CMK (cell line): ENCODE data around the gene FADS6.

Experiments
- DNase-seq: peaks from one replicate; pipeline ENCODE4 v3.0.0-alpha.2; 2010; ENCODE audit warnings: low read depth

FADS6 gene, protein sequence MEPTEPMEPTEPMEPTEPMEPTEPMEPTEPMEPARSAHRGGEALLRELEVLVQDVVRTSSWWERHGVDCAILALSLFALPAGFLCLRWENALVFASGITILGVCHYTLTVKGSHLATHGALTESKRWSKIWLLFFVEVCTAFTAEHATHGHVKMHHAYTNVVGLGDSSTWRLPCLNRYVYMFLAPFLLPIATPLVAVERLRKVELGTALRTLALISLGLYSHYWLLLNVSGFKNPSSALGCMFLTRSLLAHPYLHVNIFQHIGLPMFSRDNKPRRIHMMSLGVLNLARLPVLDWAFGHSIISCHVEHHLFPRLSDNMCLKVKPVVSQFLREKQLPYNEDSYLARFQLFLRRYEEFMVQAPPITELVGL

GRCh38 chr17:74892974-74893911 lies at the start of gene FADS6:
FADS6 (minus strand) TSS chr17:74893633; CDS start chr17:74893595, 38 bp downstream.
- no peak for DNase-seq

- DNase-seq = no peak
Measured at GRCh38 chr17:74941128-74941725, 47.8 kb upstream of the FADS6 start.

GRCh38 chr17:74939534-74939933 lies 46.1 kb upstream of the FADS6 start:
- no peak for DNase-seq

GRCh38 chr17:74938194-74938950 lies 44.9 kb upstream of the FADS6 start:
- no peak for DNase-seq

DNA sequence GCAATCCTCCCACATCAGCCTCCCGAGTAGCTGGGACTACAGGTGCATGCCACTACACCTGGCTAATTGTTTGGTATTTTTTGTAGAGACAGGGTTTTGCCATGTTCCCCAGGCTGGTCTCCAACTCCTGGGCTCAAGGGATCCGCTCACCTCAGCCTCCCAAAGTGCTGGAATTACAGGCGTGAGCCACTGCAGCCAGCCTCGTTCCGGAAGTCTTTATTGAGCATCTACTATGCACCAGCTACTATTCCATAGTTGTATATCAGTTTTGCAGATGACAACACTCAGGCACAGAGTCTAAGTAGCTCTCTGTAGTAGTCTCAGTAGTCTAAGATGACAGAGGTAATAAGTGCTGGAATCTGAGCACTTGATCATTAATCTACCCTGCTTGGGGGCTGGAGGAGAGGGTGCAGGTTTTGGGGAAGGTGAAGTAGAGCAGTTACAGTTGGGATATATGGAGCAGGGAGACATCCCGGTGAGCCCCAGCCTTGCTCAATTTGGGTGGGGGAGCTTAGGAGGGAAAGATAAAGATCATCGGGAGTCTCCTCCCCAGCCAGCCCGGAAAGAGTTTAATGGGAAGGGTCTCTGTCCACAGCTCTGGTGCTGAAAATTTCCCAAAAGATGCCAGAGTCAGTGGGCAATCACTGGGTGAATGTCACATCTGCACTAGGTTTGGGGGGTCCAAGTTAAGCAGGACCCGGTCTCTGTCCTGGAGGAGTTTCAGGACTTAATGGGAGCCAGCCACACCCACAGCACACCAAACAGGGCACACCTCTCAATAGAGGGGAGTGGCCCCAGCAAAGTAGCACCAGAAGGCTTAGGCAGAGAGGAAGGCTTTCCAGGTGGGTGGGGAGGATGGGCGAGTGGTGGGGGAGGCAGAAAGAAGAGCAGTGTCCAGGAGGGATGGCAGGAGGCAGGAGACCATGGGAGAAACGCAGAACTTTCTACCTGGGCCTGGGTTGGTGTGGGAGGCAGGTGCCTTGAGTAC lies 43.9 kb upstream of the FADS6 start:
- no peak for DNase-seq

DNA sequence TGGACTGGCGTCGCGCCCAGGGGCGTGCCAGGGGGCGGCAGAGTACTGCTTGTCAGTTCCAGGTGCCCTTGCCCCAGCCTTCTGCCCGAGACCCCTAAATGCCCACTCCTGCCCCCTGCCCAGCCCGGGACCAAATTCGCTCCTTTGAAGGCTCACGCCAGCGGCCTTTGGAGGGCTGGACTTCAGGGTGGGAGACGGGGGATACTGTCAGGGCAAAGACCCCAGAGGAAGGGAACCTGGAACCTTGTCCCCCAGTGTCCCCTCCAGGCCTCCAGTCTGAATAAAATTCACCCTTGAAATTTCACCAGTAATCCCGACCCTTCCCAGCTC lies 43.0 kb upstream of the FADS6 start:
- DNase-seq = no peak

DNA sequence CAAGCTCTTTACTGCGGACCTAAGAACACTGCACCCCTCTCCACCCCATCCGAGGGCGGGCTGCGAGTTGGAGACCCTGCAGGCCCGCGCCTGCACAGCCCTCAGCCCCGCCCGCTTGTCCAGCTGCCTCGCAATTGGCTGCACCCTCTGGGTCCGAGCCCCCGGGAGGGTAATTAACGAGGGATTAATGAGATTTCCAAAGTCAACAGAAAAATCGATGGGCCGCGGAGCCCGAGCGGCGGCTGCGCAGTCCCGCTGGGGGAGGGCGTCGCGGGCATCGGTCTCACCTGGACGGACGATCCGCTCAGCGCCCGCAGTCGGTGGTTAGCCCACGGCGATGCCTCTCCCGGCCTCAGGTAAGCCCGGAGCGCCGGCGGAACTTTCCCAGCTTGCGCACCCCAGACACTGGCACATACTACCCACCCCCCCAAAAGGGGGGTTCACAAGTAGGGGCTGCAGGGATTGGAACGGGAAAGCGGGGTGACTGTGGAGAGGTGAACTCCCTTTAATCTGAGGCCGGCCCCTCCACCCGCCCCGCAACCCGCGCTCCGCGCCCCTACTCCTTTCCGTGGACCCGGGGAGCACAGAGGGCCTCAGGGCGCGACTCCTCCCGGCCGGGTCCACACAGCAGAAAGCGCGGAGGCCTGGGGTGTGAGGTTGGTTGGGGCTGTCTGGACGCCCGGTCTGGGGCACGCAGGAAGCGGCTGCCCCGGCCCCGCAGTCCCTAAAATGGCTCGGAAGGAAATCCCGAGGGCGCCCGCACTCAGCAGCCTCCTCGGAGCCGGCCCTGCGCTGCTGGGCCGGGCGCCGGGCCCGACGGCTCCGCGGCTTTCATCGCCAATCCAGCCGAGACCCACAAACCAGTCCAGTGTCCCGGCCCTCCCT lies 42.4 kb upstream of the FADS6 start, which contains the start of gene OTOP3:
TSS of gene OTOP3 (plus strand) at position 314 of the 885 bp plus-strand sequence. CDS start at position 338, 24 bp downstream.
- DNase-seq = no peak

DNA sequence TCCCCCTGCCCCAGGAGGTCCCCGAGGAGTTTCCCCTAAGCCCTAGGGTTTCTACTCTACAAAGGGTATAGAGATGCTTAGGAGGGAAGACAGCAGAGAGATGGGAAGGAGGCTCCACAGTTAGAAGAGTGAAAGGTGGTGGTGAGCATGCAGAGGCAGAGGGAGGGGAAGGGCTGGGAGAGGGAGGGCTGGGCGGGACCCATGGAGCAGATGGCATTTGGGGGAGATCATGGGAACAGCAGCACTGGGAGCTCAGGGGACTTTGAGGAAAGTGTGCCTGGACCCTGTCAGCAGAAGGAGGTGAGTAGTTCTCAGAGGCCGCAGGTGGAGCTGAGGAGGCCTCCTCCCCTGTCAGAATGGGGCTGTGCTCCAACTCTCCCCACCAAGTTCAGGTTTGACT lies 41.6 kb upstream of the FADS6 start:
- no peak for DNase-seq

DNA sequence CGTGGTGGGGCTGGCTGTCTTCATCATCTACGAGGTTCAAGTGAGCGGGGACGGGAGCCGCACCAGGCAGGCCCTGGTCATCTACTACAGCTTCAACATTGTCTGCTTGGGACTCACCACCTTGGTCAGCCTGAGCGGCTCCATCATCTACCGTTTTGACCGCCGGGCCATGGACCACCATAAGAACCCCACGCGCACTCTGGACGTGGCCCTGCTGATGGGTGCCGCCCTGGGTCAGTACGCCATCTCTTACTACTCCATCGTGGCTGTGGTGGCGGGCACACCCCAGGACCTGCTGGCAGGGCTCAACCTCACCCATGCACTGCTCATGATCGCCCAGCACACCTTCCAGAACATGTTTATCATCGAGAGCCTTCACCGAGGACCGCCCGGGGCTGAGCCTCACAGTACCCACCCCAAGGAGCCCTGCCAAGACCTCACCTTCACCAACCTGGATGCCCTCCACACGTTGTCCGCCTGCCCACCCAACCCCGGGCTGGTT lies 37.2 kb upstream of the FADS6 start:
- no peak for DNase-seq

DNA sequence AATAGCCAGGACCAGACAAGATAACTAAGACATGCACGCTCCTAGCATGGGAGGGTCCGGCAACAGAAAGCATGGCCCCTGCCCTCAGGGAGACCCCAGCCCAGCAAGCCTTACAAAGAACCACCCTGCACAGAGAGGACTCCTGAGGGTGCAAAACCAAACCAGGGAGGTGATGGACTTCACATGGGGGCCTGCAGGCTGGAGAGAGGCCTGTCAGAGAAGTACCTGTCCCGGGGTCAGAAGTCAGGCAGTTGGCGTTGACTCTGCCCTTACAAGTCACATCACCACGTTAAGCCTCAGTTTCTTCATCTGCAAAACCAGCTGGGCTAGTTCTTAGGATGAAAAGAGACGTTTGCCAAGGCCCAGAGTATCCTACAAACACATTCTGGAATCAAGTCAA lies 35.4 kb upstream of the FADS6 start:
- no peak for DNase-seq

DNA sequence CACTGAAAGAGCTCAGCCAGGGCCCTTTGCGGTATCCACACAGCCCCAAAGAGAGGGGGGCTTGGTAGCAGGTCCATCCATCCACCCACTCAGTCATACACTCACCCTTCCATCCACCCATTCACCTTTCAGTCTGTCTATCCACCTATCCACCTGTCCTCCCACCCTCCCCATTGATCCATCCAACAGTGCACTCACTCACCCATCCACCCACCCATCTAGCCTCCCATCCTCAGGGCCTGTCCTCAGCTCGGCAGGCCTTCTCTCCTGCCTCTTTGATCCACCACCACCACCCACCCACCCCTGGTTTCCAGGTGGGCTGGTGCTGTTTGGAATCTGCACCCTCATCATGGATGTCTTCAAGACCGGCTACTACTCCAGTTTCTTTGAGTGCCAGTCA lies 31.8 kb upstream of the FADS6 start:
- DNase-seq = no peak

- DNase-seq = no peak
Measured at GRCh38 chr17:74924250-74924948, 31.0 kb upstream of the FADS6 start, which contains the start of gene OTOP2. OTOP2 (plus strand) TSS chr17:74924273; CDS start chr17:74924633, 360 bp downstream.

DNA sequence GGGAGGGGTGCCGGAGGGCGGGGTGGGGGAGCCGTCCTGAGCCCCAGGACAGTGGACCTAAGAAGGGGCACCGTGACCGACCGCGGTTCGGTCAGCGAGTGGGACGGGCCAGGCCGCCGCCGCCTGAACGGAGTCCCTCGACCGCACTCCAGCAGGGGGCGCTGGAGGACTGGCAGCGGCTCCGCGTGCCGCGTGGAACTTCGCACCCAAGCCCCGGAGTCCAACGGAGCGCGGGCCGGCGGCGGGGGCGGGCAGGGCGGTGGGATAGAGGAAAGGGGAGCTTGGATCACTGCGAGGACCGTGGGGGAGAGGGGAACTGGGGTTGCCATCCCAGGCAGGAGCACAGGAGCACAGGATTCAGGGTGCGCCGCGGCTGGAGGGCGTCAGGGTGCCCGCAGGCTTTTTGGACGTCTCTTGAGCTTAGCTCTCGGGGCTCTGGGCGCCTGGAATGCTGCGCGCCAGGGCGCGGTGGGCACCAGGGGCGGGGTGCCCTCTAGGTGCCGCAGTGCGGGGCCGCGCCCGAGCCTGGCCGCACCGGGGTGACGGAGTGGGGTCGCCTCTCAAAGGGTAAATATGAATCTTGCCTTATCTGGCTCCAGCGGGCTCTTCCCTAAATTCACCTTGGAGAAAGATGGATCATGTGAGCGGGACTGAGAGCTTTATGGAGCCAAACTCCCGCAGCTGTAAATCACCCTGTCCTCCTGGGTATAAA lies 30.3 kb upstream of the FADS6 start:
- no peak for DNase-seq

- no peak for DNase-seq
Measured at GRCh38 chr17:74922694-74923537, 29.5 kb upstream of the FADS6 start, which contains the start of gene USH1G. USH1G (minus strand) TSS chr17:74923255; CDS start chr17:74923073, 182 bp downstream.

DNA sequence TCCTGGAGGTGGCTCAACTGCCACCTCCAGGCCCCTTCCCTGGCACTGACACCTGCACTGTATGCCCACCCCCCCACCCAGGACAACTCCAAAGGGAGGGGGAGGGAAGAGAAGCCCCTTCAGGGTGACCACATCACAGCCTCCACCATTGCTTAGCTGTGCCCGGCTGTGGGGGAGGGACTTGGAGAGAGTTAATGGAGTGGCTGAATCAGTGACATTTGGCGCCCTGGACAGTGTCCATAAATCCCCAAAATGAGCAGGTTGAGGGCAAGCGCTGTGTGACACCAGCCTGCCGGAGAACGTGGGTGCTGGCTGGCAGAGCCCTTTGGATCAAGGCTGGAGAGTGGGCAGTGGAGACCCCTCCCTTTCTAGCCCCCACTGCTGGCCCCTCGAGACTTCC lies 28.7 kb upstream of the FADS6 start:
- no peak for DNase-seq

- DNase-seq = no peak
Measured at GRCh38 chr17:74921769-74922168, 28.3 kb upstream of the FADS6 start.
